ENCODE results near the gene NAALADL2.

- TF ChIP-seq POLR2AphosphoS2 (IDR thresholded peaks at IDR 0.05; ENCODE audit: low read depth, low read length) (no peak), RAD21 (CRISPR knock-in tag; IDR thresholded peaks at IDR 0.05) (no peak), CTCF (CRISPR knock-in tag; IDR thresholded peaks at IDR 0.05) (no peak), HMG20A (CRISPR knock-in tag; IDR thresholded peaks at IDR 0.05; ENCODE audit: borderline replicate concordance) (no peak), EZH2 (conservative IDR thresholded peaks at IDR 0.05; ENCODE audit: low read depth, low read length) (no peak)
Measured at GRCh38 chr3:175672119-175672689, 813.1 kb downstream of the NAALADL2 start.
